Endothelial cell of umbilical vein (primary cell): Measurements from ENCODE around the gene BLOC1S3. TPM values are rescaled to one million over a fixed set of nuclear protein-coding genes. Genes with fewer than 3 reads are reported as not detected.

Source experiments
- BruUV-seq: library from RNA; stranded (reverse); fragments of 400-500 nt; replicated peaks from 2 replicates; lab custom pipeline; 2021; lab: Mats Ljungman, UMichigan
- CTCF ChIA-PET: fragments of 300-600, 350-600 bp; sonication (Branson Sonifier 250); formaldehyde crosslinking; loops from one replicate; lab custom pipeline; 2021; ENCODE audit warnings: antibody characterized with exemption, inconsistent platforms; lab: Charles Lee
- POLR2A ChIA-PET: fragments of 300-600, 350-600 bp; sonication (Branson Sonifier 250); formaldehyde crosslinking; loops from one replicate; lab custom pipeline; 2021; ENCODE audit warnings: antibody characterized with exemption, inconsistent platforms; lab: Charles Lee
- DNase-seq: peaks from one replicate; pipeline ENCODE4 v3.0.0-alpha.2; 2011; ENCODE audit warnings: low read depth, low spot score
- FAIRE-seq: peaks from 2 replicates; lab custom pipeline; 2011; peaks lifted over from hg19 to GRCh38; lab: Jason Lieb, UNC
- H2AFZ ChIP-seq: 2 replicates; pipeline ENCODE4 v1.6.0; 2012; ENCODE audit warnings: low read depth, low read length, control low read depth, inconsistent platforms
- H3K27ac ChIP-seq: 2 replicates; pipeline ENCODE4 v1.5.1; 2011; ENCODE audit warnings: low read depth, mild to moderate bottlenecking, control low read depth, low read length, moderate library complexity; ENCODE audit not compliant: insufficient read depth
- H3K27me3 ChIP-seq, 2 experiments: 2 replicates each; pipeline versions ENCODE4 v1.6.0 to v1.6.1; 2011; ENCODE audit warnings: low read length in 2 of 2, mixed read lengths in 1 of 2; ENCODE audit not compliant: control insufficient read depth in 2 of 2, insufficient read depth in 2 of 2
- H3K36me3 ChIP-seq, 2 experiments: 2 replicates in 1 of 2; 3 replicates in 1 of 2; pipeline ENCODE4 v1.5.1; 2011; ENCODE audit warnings: low read length in 2 of 2, mild to moderate bottlenecking in 1 of 2, moderate library complexity in 1 of 2; ENCODE audit not compliant: control insufficient read depth in 2 of 2, insufficient read depth in 2 of 2; ENCODE audit errors: extremely low read depth in 1 of 2
- H3K4me1 ChIP-seq: 3 replicates; pipeline ENCODE4 v1.5.1; 2011; ENCODE audit warnings: mild to moderate bottlenecking, low read length; ENCODE audit not compliant: control insufficient read depth, insufficient read depth; ENCODE audit errors: extremely low read depth
- H3K4me2 ChIP-seq: 2 replicates; pipeline ENCODE4 v1.6.1; 2011; ENCODE audit warnings: low read length, control low read depth, mixed read lengths; ENCODE audit not compliant: insufficient read depth
- H3K4me3 ChIP-seq, 3 experiments: fragments of 200-600 bp in 1 of 3; sonication (generic), shearing (Covaris generic) in 1 of 3; replicated peaks in 1 of 3; 2 replicates each; pipeline ENCODE4 v1.5.1; 2011 to 2016; ENCODE audit warnings: control low read depth in 3 of 3, low read length in 3 of 3, mild to moderate bottlenecking in 2 of 3, inconsistent platforms in 1 of 3, low read depth in 1 of 3, moderate library complexity in 1 of 3; ENCODE audit not compliant: insufficient read depth in 1 of 3
- H3K79me2 ChIP-seq: 2 replicates; pipeline ENCODE4 v1.6.0; 2012; ENCODE audit warnings: low read length, inconsistent platforms; ENCODE audit not compliant: control insufficient read depth, insufficient read depth
- H3K9ac ChIP-seq: replicated peaks from 2 replicates; pipeline ENCODE3; 2011; ENCODE audit warnings: low read length, control low read depth; ENCODE audit not compliant: insufficient read depth; ENCODE audit errors: extremely low read depth
- H3K9me1 ChIP-seq: replicated peaks from 3 replicates; pipeline ENCODE4 v1.6.0; 2011; ENCODE audit warnings: mild to moderate bottlenecking, low read length; ENCODE audit not compliant: control insufficient read depth, insufficient read depth; ENCODE audit errors: extremely low read depth
- H3K9me3 ChIP-seq: replicated peaks from 2 replicates; pipeline ENCODE4 v1.5.1; 2012; ENCODE audit warnings: low read length, inconsistent platforms; ENCODE audit not compliant: control insufficient read depth, insufficient read depth
- H4K20me1 ChIP-seq: replicated peaks from 2 replicates; pipeline ENCODE3; 2011; ENCODE audit warnings: mild to moderate bottlenecking, low read length; ENCODE audit not compliant: control insufficient read depth, insufficient read depth; ENCODE audit errors: extremely low read depth
- EZH2 ChIP-seq: IDR thresholded peaks from 2 replicates; pipeline ENCODE4 v1.6.1; 2012; ENCODE audit warnings: borderline replicate concordance, low read depth, mild to moderate bottlenecking, moderate library complexity, low read length, inconsistent platforms; ENCODE audit not compliant: severe bottlenecking
- FOS ChIP-seq: IDR thresholded peaks from 2 replicates; pipeline ENCODE4 v1.6.1; 2011; ENCODE audit warnings: mild to moderate bottlenecking, low read length, moderate library complexity, borderline replicate concordance; ENCODE audit not compliant: insufficient read depth
- GATA2 ChIP-seq: IDR thresholded peaks from 2 replicates; pipeline ENCODE4 v1.7.0; 2011; ENCODE audit warnings: low read depth, mild to moderate bottlenecking, moderate library complexity, mixed read lengths, low read length; ENCODE audit not compliant: insufficient read length, insufficient read depth
- JUN ChIP-seq: IDR thresholded peaks from 2 replicates; pipeline ENCODE4 v1.6.1; 2011; ENCODE audit warnings: borderline replicate concordance, low read depth; ENCODE audit not compliant: insufficient read length, insufficient read depth
- MAX ChIP-seq: IDR thresholded peaks from 2 replicates; pipeline ENCODE4 v1.6.1; 2011; ENCODE audit not compliant: insufficient read depth, insufficient read length
- MYC ChIP-seq: IDR thresholded peaks from one replicate; pipeline ENCODE4 v1.6.1; 2011; ENCODE audit warnings: mild to moderate bottlenecking, low read depth, low read length
- POLR2A ChIP-seq: IDR thresholded peaks from 2 replicates; pipeline ENCODE4 v1.6.1; 2012; ENCODE audit warnings: low read depth, mild to moderate bottlenecking, control low read depth, low read length
- POLR2AphosphoS5 ChIP-seq: IDR thresholded peaks from 2 replicates; pipeline ENCODE4 v1.6.1; 2012; ENCODE audit warnings: low read depth, mild to moderate bottlenecking, control low read depth, low read length, moderate library complexity; ENCODE audit not compliant: insufficient read depth
- dilution Hi-C: fragments of 300-500 bp; cut with MboI; formaldehyde crosslinking; loops from one replicate; pipeline ENCODE4 v1.15.0; 2019; ENCODE audit warnings: low sequenced_read_pairs; ENCODE audit not compliant: extremely low pct_ligation_motif_present
- intact Hi-C: fragments of 100-400 bp; cut with micrococcal nuclease; formaldehyde crosslinking; loops from one replicate; pipeline ENCODE4 v1.10.0; 2022
- polyA plus RNA-seq, 4 experiments: library from polyadenylated mRNA; depleted of rRNA in 3 of 4; stranded (reverse) in 3 of 4; unstranded in 1 of 4; fragments of >200 nt; gene quantifications; 2 replicates each; pipeline versions ENCODE4 v1.2.1 to v1.2.3, GENCODE V29; 2011 to 2012; ENCODE audit warnings: missing spikeins in 1 of 4
- total RNA-seq: library from RNA; stranded (reverse); gene quantifications from 2 replicates; pipeline ENCODE4 v1.2.3, GENCODE V29; 2021
- TF ChIP-seq, protein P1 (sequence below), 2 donors: IDR thresholded peaks; 1 replicate in 1 of 2; 2 replicates in 1 of 2; pipeline ENCODE4 v1.5.1; 2011; ENCODE audit warnings: low read length in 2 of 2, mild to moderate bottlenecking in 2 of 2, moderate library complexity in 2 of 2, control low read depth in 1 of 2, inconsistent platforms in 1 of 2, low read depth in 1 of 2; ENCODE audit not compliant: insufficient read depth in 1 of 2; ENCODE audit errors: extremely low read depth in 1 of 2

BLOC1S3 gene
- total and polyA plus RNA-seq, 2 donors (not counting 3 experiments of a cell fraction or from before 2014, with no cell fraction given) = 13.6 to 17.4 TPM

- no peak overlapping the region for H3K4me3 ChIP-seq
- H3K79me2 ChIP-seq = peaks cover 2% of the 10 kb centered on the region
- FAIRE-seq (no peak), DNase-seq (no peak)
- no peak overlapping the region for H3K9ac ChIP-seq
- POLR2A ChIA-PET = no interaction called here
- dilution Hi-C loops = no loop called here
- no peaks in the 10 kb centered on the region for H3K36me3 ChIP-seq
- H2AFZ ChIP-seq = no peak overlapping the region
- no peaks in the 10 kb centered on the region for H3K9me3 ChIP-seq
- H3K27ac ChIP-seq = no peak overlapping the region
- CTCF ChIA-PET = interaction anchor here (1.1 to 3.4 kb wide), 3 partner anchors 11 to 148 kb away, joined by 3 to 16 read pairs (median 5); no protein-coding TSS in a partner anchor
- no peaks in the 10 kb centered on the region for H3K4me1 ChIP-seq
- H4K20me1 ChIP-seq = no peaks in the 10 kb centered on the region
- BruUV-seq = no TSS peak
- no peaks in the 10 kb centered on the region for H3K27me3 ChIP-seq
- H3K9me1 ChIP-seq = no peaks in the 10 kb centered on the region
- intact Hi-C loops = no loop called here
- H3K4me2 ChIP-seq = no peak overlapping the region
- TF ChIP-seq, protein P1, sequence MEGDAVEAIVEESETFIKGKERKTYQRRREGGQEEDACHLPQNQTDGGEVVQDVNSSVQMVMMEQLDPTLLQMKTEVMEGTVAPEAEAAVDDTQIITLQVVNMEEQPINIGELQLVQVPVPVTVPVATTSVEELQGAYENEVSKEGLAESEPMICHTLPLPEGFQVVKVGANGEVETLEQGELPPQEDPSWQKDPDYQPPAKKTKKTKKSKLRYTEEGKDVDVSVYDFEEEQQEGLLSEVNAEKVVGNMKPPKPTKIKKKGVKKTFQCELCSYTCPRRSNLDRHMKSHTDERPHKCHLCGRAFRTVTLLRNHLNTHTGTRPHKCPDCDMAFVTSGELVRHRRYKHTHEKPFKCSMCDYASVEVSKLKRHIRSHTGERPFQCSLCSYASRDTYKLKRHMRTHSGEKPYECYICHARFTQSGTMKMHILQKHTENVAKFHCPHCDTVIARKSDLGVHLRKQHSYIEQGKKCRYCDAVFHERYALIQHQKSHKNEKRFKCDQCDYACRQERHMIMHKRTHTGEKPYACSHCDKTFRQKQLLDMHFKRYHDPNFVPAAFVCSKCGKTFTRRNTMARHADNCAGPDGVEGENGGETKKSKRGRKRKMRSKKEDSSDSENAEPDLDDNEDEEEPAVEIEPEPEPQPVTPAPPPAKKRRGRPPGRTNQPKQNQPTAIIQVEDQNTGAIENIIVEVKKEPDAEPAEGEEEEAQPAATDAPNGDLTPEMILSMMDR (IDR thresholded peaks at IDR 0.05; ENCODE audit: extremely low read depth in 1 of 2, insufficient read depth in 1 of 2, low read depth in 1 of 2, low read length in 2 of 2) = no peak
- TF ChIP-seq FOS (no peak), JUN (no peak), POLR2AphosphoS5 (no peak), POLR2A (no peak), MYC (no peak), GATA2 (no peak), EZH2 (no peak), MAX (no peak)
Observed at GRCh38 chr19:45136507-45137178, 41.9 kb upstream of the BLOC1S3 start.
